MM.1S (cell line): ENCODE data around the gene STARD9.

ENCODE experiments used
- CTCF ChIP-seq: fragments of 300-600 bp; sonication (generic); IDR thresholded peaks from 2 replicates; pipeline ENCODE4 v1.5.1; 2016; ENCODE audit warnings: antibody characterized with exemption, low read length, mixed read lengths
- EZH2 ChIP-seq: fragments of 300-600 bp; sonication (generic); optimal IDR thresholded peaks from 2 replicates; pipeline ENCODE3; 2017; ENCODE audit warnings: low read depth, mild to moderate bottlenecking, antibody characterized with exemption, low read length, mixed read lengths

GRCh38 chr15:42728972-42729371 lies 153.6 kb downstream of the STARD9 start:
- no peak for TF ChIP-seq EZH2
- TF ChIP-seq CTCF: no peak
